Mesenteric fat pad (tissue), 1 donor: ENCODE results near the gene LYPD3. TPM values are rescaled to one million over a fixed set of nuclear protein-coding genes. Genes with fewer than 3 reads are reported as not detected.

Experiments used
- DNase-seq: peaks from one replicate; pipeline ENCODE4 v3.0.0-alpha.2; 2020; ENCODE audit warnings: low spot score
- total RNA-seq: library from RNA; stranded (reverse); fragmentation: NEBNext Ultra II Directional; extraction: Animal tissue kit (Norgen Biotek cat#: 25700); gene quantifications from one replicate; pipeline ENCODE4 v1.2.1, GENCODE V29; 2021
- donor health status: DM: yes; HTN: yes; CAD: no.

The LYPD3 gene
- total RNA-seq, 1 donor from 2014 or later = 3.0 TPM

DNA sequence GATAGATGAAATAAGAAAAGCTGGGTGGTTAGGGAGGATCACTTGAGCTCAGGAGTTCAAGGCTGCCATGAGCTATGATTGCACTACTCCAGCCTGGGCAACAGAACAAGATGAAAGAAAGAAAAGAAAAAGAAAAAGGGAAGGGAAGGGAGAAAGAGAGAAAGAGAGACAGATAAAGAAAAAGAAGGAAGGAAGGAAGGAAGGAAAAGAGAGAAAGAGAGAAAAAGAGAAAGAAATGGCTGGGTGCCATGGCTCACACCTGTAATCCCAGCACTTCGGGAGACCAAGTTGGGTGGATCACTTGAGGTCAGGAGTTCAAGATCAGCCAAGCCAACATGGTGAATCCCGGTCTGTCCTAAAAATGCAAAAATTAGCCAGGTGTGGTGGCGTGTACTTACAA is 29.6 kb downstream of the LYPD3 start:
- DNase-seq = no peak

DNA sequence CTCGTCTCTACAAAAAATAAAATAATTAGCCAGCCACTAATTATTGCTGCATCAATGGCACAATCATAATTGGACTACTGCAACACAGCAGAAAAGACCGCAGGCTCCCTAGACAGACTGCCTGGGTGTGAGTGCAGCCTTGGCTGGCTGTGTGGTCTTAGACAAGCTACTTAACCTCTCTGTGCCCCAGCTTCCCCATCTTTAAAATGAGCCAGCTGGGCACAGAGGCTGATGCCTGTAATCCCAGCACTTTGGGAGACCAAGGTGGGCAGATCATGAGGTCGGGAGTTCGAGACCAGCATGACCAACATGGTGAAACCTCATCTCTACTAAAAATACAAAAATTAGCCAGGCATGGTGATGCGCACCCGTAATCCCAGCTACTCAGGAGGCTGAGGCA is 31.7 kb downstream of the LYPD3 start:
- DNase-seq = no peak

DNA sequence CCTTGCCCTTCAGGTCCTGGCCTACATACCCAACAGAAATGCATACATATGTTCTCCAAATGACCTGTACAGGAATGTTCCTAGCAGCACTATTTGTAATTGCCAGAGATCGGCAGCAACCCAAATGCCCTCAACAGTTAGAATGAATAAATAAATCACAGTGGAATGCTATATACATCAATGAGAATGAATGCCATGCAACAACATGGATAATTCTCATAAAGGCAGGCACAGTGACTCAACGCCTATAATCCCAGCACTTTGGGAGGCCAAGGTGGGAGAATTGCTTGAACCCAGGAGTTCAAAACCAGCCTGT is 32.1 kb downstream of the LYPD3 start:
- DNase-seq = no peak

DNA sequence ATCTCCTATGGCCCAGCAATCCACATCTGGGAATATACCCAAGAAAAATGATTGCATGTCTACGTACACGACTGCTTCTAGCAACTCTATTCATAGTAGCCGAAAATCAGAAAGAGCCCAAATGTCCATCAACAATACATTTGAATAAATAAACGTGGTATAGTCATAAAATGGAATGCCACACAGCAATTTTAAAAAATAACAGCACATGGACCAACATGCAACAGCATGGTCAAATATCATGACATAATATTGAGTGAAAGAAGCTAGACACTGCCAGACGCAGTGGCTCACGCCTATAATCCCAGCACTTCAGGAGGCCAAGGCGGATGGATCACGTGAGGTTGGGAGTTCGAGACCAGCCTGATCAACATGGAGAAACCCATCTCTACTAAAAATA is 34.4 kb downstream of the LYPD3 start:
- DNase-seq = no peak

DNA sequence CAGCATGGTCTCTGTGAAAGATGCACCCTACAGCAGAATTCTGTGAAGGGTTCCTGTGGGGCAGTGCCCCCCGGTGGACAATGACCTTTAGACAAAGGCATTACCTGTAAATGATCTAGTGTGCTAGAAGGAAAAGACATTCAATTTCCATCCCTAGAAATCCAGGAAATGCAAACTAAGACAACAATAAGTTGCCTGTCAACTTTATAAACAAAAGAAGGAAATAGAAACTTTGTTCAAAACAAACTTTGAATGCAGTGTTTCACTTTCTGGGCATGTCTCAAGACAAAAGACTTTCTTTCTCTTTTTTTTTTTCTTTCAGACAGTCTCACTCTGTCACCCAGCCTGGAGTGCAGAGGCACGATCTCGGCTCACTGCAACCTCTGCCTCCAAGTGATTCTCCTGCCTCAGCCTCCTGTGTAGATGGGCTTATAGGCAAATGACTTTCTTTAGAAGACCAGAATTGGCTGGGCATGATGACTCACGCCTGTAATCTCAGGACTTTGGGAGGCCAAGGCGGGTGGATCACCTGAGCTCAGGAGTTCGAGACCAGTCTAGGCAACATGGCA is 35.2 kb downstream of the LYPD3 start:
- no peak for DNase-seq

DNA sequence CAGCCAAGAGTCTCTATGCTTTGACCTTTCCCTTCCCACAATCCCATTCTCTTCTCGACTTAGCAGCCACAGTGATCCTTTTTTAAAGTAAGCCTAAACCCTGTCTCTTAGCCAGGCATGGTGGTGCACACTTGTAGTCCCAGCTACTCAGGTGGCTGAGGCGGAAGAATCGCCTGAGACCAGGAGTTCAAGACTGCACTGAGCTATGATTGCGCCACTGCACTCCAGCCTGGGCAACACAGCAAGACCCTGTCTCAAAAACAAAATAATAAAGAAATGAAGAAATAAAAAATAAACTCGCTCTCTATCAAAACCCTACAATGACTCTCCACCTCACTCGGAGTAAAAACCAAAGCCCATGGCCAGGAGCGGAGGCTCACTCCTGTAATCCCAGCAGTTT is 36.0 kb downstream of the LYPD3 start:
- no peak for DNase-seq

DNA sequence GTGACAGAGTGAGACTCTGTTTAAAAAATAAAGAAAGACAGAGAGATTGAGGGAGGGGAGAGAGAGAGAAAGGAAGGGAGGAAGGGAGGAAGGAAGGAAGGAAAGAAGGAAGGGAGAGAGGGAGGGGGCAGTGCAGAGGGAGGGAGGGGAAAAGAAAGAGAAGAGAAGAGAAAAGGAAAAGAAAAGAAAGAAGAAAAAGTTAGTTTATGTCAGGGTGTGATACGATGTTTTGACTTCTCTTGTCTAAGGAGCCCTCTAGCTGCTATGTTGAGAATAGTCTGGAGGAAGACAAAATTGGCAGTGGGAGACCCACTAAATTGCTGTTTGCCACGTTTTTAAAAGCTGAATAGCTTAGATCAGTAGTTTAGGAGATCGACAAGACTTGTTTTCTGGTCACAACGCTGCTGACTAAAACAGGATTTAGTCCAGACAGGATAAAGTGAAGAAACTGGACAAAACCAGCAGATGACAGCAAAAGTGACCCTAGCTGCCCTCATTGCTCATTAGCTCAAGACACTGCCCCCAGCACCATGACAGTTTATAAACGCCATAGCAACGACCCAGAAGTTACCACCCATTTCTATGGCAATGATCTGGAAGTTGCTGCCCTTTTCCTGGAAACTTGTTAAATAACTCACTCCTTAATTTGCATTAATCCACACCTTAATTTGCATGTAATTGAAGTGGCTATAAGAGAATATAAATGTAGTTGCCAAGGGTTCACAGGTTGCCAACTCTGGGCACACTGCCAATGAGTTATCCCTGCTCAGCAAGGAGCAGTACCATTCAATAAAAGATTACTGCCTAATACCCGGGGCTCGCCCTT is 39.6 kb downstream of the LYPD3 start:
- peak; percentile 59 for DNase-seq

DNA sequence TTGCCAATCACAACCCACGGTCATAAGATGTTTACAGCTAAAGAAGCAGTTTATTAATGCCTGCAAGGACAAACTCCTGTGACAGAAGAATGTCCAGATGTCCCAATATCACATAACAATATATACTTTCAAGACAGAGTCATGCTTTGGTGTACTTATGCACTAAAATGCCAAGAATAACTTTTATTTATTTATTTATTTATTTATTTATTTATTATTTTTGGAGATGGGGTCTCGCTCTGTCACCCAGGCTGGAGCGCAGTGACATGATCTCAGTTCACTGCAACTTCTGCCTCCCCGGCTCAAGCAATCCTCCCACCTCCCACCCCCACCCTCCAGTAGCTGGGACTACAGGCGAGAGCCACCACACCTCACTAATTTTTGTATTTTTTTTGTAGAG is 41.6 kb downstream of the LYPD3 start:
- DNase-seq = no peak

DNA sequence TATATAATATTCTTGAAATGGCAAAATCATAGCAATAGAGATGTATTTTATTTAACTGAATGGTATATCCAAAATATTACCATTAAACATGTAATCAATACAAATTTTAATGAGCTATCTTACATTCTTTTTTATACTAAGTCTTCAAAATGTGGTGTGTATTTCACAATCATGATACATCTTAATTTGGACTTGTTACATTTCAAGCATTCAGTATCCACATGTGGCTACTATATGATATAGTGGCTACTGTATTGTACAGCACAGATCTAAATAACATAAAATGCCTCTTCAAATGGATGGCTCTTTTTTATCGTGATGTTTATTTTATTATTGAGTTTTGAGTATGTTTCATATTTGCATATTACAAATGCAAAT is 42.7 kb downstream of the LYPD3 start:
- DNase-seq = no peak

DNA sequence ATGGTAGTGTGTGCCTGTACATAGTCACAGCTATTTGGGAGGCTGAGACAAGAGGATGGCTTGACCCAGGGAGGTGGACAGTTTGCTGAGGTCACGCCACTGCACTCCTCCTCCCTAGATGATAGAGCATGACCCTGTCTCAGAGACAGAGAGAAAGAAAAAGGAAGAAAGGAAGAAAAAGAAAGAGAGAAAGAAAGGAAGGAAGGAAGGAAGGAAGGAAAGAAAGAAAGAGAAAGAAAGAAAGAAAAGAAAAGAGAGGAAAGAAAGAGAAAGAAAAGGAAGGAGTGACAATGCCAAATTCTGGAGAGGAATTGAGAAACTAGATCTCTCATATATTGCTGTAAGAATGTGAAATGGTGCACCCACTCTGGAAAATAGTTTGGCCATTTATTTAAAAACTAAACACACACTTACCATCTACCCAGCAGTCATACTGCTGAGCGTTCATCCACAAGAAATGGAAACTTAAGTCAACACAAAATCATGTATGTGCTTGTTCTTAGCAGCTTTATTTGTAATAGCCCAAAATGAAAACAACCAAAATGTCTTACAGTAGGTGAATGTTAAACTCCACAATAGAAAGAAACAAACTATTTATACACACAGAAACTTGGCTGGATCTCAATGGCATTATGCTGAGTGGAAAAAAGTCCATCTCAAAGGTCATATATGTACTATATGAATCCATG is 43.3 kb downstream of the LYPD3 start:
- DNase-seq = no peak

DNA sequence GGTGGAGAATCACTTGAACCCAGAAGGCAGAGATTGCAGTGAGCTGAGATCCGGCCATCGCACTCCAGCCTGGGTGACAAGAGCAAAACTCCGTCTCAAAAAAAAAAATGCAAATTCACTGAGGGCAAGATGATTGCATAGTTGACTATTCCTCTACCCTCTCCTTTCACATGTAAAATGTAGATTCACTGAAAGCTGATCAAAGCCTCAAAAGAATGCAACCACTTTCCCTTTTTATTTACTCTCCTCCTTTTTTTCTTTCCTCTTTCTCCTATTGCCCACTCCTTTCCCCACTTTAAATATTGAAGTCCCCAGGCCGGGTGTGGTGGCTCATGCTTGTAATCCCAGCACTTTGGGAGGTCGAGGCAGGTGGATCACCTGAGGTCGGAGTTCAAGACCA is 44.5 kb downstream of the LYPD3 start:
- DNase-seq = no peak

DNA sequence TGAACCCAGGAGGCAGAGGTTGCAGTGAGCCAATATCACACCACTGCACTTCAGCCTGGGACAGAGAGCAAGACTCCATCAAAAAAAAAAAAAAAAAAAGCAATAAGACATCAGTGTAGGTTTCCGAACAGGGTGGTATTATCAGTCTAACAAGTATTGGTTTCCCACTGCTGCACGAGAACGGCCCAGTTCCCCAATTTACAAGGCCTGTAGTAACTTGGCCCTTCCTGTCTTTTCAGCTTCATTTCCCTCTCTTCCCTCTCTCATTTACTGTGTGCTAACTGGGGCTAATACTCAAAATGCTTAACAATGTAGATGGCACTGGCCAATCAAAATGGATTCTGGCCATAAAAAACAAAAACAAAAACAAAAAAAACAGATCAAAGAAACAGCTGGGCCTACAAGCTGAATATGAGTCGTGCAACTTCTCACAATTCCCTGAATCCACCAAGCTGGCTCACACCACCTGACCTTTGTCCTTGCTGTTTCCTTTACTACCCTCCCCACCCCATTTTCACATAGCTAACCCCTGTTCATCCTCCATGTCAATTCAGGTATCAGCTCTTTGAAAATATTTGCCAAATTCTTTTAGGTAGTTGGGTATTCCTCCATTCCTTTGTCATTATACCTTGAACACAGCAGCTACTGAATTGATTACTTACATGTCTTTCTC is 48.3 kb downstream of the LYPD3 start:
- no peak for DNase-seq

DNA sequence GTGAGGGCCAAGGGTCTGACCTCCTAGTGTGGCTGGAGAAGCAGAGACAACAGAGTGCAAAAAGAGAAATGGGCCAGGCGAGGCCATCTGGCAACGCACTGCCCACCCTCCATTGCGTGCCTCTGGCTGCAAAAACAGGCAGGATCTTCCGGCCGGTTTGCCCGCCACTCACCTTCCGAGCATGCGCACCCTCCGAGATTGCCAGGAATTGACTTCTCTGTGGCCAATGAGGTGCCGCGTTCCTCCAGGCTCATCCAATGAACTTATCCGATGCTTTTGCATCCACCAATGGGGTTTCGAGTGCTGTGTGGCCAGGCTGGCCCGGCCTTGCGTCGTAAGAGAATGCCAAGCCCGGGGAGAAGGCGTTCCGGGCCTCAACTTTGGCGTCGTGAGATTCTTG is 50.9 kb downstream of the LYPD3 start, which contains the start of gene TEX101:
TEX101 (plus strand) TSS at position 337 of the 400 bp plus-strand sequence. CDS start 1,030 bp downstream, outside the sequence.
- no peak for DNase-seq

DNA sequence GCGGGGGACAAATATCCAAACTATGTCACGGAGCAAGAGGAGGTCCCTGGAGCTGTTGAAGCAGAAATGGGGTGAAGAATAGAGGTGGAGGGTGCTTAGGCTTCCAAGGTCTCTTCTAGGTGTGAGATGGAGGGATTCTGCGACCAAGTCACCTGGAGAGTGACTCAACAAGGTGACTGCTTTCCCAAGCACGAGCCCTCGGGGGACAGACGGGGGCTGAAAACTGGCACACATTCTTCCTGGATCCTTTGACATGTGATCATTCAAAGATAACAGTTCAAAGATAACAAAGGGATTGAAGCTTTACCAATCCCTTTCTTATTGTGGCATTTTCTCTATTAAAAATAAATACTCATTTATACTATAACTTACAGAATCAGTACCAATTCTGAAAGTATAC is 53.0 kb downstream of the LYPD3 start:
- no peak for DNase-seq

Other genes starting within 250 kb of the LYPD3 start
- gene PSG9, start 196.1 kb downstream of the LYPD3 start, total RNA-seq = not detected
- gene CD177, start 111.9 kb downstream of the LYPD3 start, total RNA-seq = 14.2 TPM
- not detected for gene TEX101, start 50.7 kb downstream of the LYPD3 start, total RNA-seq
- 5.5 TPM for gene PHLDB3, start 39.1 kb upstream of the LYPD3 start, total RNA-seq
- gene ETHE1, start 61.6 kb upstream of the LYPD3 start, total RNA-seq = 20.4 TPM
- gene ZNF575, start 67.6 kb upstream of the LYPD3 start, total RNA-seq = 1.7 TPM
- gene XRCC1, start 109.9 kb upstream of the LYPD3 start, total RNA-seq = 18.2 TPM
- 2.2 TPM for gene PINLYP, start 110.2 kb upstream of the LYPD3 start, total RNA-seq
- gene IRGQ, start 130.5 kb upstream of the LYPD3 start, total RNA-seq = 21.7 TPM
- 12.1 TPM for gene ZNF576, start 131.0 kb upstream of the LYPD3 start, total RNA-seq
- gene SRRM5, start 146.5 kb upstream of the LYPD3 start, total RNA-seq = 0.22 TPM
- 19.2 TPM for gene ZNF428, start 154.0 kb upstream of the LYPD3 start, total RNA-seq
- gene CADM4, start 174.2 kb upstream of the LYPD3 start, total RNA-seq = 1.4 TPM
- 58.0 TPM for gene PLAUR, start 204.6 kb upstream of the LYPD3 start, total RNA-seq